ENCODE data around the gene AQP1.

The AQP1 gene

GRCh38 chr7:30884881-30885280, 26.8 kb upstream of the AQP1 start:
- no peak for DNase-seq (ENCODE audit: low read depth)

- no peak for DNase-seq (ENCODE audit: low read depth)
Measured at GRCh38 chr7:30886608-30887011, 25.0 kb upstream of the AQP1 start.

GRCh38 chr7:30887464-30887872, 24.2 kb upstream of the AQP1 start:
- DNase-seq (ENCODE audit: low read depth), result no peak

- no peak for DNase-seq (ENCODE audit: low read depth)
Measured at GRCh38 chr7:30888747-30889146, 22.9 kb upstream of the AQP1 start.

- no peak for DNase-seq (ENCODE audit: low read depth)
Measured at GRCh38 chr7:30890226-30890625, 21.4 kb upstream of the AQP1 start.

- no peak for DNase-seq (ENCODE audit: low read depth)
Measured at GRCh38 chr7:30893357-30893756, 18.3 kb upstream of the AQP1 start.

- DNase-seq (ENCODE audit: low read depth), result no peak
Measured at GRCh38 chr7:30894009-30894408, 17.6 kb upstream of the AQP1 start.

- no peak for DNase-seq (ENCODE audit: low read depth)
Measured at GRCh38 chr7:30894866-30895605, 16.6 kb upstream of the AQP1 start.

GRCh38 chr7:30896036-30896435, 15.6 kb upstream of the AQP1 start:
- DNase-seq (ENCODE audit: low read depth), result no peak

- DNase-seq (ENCODE audit: low read depth), result no peak
Measured at GRCh38 chr7:30896783-30897637, 14.6 kb upstream of the AQP1 start.

- DNase-seq (ENCODE audit: low read depth), result no peak
Measured at GRCh38 chr7:30897770-30898169, 13.9 kb upstream of the AQP1 start.

- DNase-seq (ENCODE audit: low read depth), result no peak
Measured at GRCh38 chr7:30898411-30898810, 13.2 kb upstream of the AQP1 start.

- no peak for DNase-seq (ENCODE audit: low read depth)
Measured at GRCh38 chr7:30899066-30899465, 12.6 kb upstream of the AQP1 start.

GRCh38 chr7:30899630-30900029, 12.0 kb upstream of the AQP1 start:
- DNase-seq (ENCODE audit: low read depth), result no peak

GRCh38 chr7:30900053-30900452, 11.6 kb upstream of the AQP1 start:
- DNase-seq (ENCODE audit: low read depth), result no peak

GRCh38 chr7:30900803-30901362, 10.8 kb upstream of the AQP1 start:
- no peak for DNase-seq (ENCODE audit: low read depth)

GRCh38 chr7:30901856-30902255, 9.8 kb upstream of the AQP1 start:
- no peak for DNase-seq (ENCODE audit: low read depth)

GRCh38 chr7:30902466-30902865, 9.2 kb upstream of the AQP1 start:
- no peak for DNase-seq (ENCODE audit: low read depth)

- DNase-seq (ENCODE audit: low read depth), result no peak
Measured at GRCh38 chr7:30903146-30903545, 8.5 kb upstream of the AQP1 start.

GRCh38 chr7:30904561-30904960, 7.1 kb upstream of the AQP1 start:
- DNase-seq (ENCODE audit: low read depth), result no peak

- no peak for DNase-seq (ENCODE audit: low read depth)
Measured at GRCh38 chr7:30905078-30906012, 6.3 kb upstream of the AQP1 start.

- DNase-seq (ENCODE audit: low read depth), result no peak
Measured at GRCh38 chr7:30906014-30906413, 5.6 kb upstream of the AQP1 start.

Data from stimulated activated CD8-positive, alpha-beta memory T cell treated with anti-CD3 and anti-CD28 coated beads, Interleukin-12 subunit alpha, Interleukin-12 subunit beta, amount 100 ng/mL, for 1 hour (primary cell).